HEK293T (cell line): ENCODE measurements around the gene PAWR.

Experiments used
- ARNT ChIP-seq: fragments of 450-650 bp; IDR thresholded peaks from 2 replicates; pipeline ENCODE4 v1.6.1; 2017; ENCODE audit warnings: mild to moderate bottlenecking
- BHLHE40 ChIP-seq: fragments of 450-650 bp; IDR thresholded peaks from 2 replicates; pipeline ENCODE4 v1.6.1; 2016; ENCODE audit warnings: mild to moderate bottlenecking, moderate library complexity, borderline replicate concordance
- CTBP1 ChIP-seq: fragments of 450-650 bp; IDR thresholded peaks from 2 replicates; pipeline ENCODE4 v1.6.1; 2016; ENCODE audit warnings: borderline replicate concordance
- ELF4 ChIP-seq: fragments of 450-650 bp; IDR thresholded peaks from 2 replicates; pipeline ENCODE4 v1.6.1; 2017; ENCODE audit warnings: antibody characterized with exemption
- FOXA1 ChIP-seq: fragments of 450-650 bp; IDR thresholded peaks from 2 replicates; pipeline ENCODE4 v1.6.1; 2016; ENCODE audit warnings: mild to moderate bottlenecking
- FOXM1 ChIP-seq: fragments of 450-650 bp; IDR thresholded peaks from 2 replicates; pipeline ENCODE4 v1.6.1; 2017; ENCODE audit warnings: mild to moderate bottlenecking, borderline replicate concordance
- HDGF ChIP-seq: fragments of 450-650 bp; IDR thresholded peaks from 2 replicates; pipeline ENCODE4 v1.6.1; 2017; ENCODE audit warnings: antibody characterized with exemption, borderline replicate concordance
- NFRKB ChIP-seq: fragments of 450-650 bp; IDR thresholded peaks from 2 replicates; pipeline ENCODE4 v1.6.1; 2016; ENCODE audit warnings: mild to moderate bottlenecking, moderate library complexity
- PKNOX1 ChIP-seq: fragments of 450-650 bp; IDR thresholded peaks from 2 replicates; pipeline ENCODE4 v1.6.1; 2016
- SP1 ChIP-seq: fragments of 450-650 bp; IDR thresholded peaks from 2 replicates; pipeline ENCODE4 v1.6.1; 2017
- SUZ12 ChIP-seq: fragments of 450-650 bp; IDR thresholded peaks from 2 replicates; pipeline ENCODE4 v1.6.1; 2016; ENCODE audit warnings: mild to moderate bottlenecking
- TARDBP ChIP-seq: fragments of 450-650 bp; IDR thresholded peaks from 2 replicates; pipeline ENCODE4 v1.6.1; 2016
- ZNF384 ChIP-seq: fragments of 450-650 bp; IDR thresholded peaks from 2 replicates; pipeline ENCODE4 v1.6.1; 2016

GRCh38 chr12:79686171-79686570 is 4.6 kb downstream of the PAWR start:
- TF ChIP-seq FOXM1 (no peak), NFRKB (no peak), SP1 (no peak), HDGF (no peak), ARNT (no peak), PKNOX1 (no peak), ZNF384 (no peak), TARDBP (no peak), ELF4 (no peak), FOXA1 (no peak), BHLHE40 (no peak), CTBP1 (no peak), SUZ12 (no peak)
